ENCODE measurements around the gene LRRC1.

DNA sequence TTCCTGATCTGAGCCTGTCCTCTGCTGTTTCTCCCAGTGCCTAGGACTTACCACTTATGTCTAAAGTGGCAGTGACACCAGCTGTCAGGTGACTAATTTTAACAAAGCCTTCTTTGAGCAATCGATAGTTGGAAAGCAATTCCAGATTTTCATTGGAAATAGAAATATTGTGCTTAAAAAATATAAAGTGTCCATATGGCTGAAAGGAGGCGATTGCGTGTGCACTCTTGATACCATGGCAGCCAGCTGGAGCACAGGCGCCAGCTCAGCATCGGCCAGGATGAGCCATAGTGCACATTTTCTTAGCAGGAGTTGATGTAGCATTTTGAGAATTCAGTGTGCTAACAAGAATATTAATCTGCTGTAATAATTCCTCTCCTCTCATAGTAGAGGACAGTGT lies 70.0 kb downstream of the LRRC1 start:
- TF ChIP-seq, protein P1, sequence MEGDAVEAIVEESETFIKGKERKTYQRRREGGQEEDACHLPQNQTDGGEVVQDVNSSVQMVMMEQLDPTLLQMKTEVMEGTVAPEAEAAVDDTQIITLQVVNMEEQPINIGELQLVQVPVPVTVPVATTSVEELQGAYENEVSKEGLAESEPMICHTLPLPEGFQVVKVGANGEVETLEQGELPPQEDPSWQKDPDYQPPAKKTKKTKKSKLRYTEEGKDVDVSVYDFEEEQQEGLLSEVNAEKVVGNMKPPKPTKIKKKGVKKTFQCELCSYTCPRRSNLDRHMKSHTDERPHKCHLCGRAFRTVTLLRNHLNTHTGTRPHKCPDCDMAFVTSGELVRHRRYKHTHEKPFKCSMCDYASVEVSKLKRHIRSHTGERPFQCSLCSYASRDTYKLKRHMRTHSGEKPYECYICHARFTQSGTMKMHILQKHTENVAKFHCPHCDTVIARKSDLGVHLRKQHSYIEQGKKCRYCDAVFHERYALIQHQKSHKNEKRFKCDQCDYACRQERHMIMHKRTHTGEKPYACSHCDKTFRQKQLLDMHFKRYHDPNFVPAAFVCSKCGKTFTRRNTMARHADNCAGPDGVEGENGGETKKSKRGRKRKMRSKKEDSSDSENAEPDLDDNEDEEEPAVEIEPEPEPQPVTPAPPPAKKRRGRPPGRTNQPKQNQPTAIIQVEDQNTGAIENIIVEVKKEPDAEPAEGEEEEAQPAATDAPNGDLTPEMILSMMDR (optimal IDR thresholded peaks at IDR 0.05 in 1 of 3, IDR thresholded peaks at IDR 0.05 in 1 of 3, conservative IDR thresholded peaks at IDR 0.05 in 1 of 3; ENCODE audit: extremely low read depth in 1 of 3, insufficient read depth in 2 of 3, low read length in 3 of 3): no peak
- TF ChIP-seq EZH2 (IDR thresholded peaks at IDR 0.05; ENCODE audit: low read length): no peak

Data from keratinocyte (primary cell).